Sigmoid colon (tissue), 7 donors: ENCODE measurements around the gene FOXP1. TPM values are rescaled to one million over a fixed set of nuclear protein-coding genes. Genes with fewer than 3 reads are reported as not detected.

Experiments used
- DNase-seq: peaks from one replicate; pipeline ENCODE4 v3.0.0-alpha.2; 2019
- H3K27ac ChIP-seq, 4 donors: fragments of 200-600 bp; sonication (generic); one replicate each; pipeline ENCODE4 v1.5.1; 2016 to 2019; ENCODE audit warnings: mild to moderate bottlenecking in 1 of 4
- H3K27me3 ChIP-seq, 3 donors: fragments of 200-600 bp; sonication (generic); one replicate each; pipeline ENCODE4 v1.5.1; 2019; ENCODE audit warnings: mild to moderate bottlenecking in 1 of 3
- H3K36me3 ChIP-seq, 4 donors: fragments of 200-600 bp; sonication (generic); one replicate each; pipeline ENCODE4 v1.5.1; 2016 to 2019
- H3K4me1 ChIP-seq, 4 donors: fragments of 200-600 bp; sonication (generic); one replicate each; pipeline ENCODE4 v1.5.1; 2017 to 2019
- H3K4me3 ChIP-seq, 4 donors: fragments of 200-600 bp; sonication (generic); one replicate each; pipeline ENCODE4 v1.5.1; 2017 to 2019; ENCODE audit warnings: mild to moderate bottlenecking in 2 of 4, moderate library complexity in 1 of 4
- H3K9me3 ChIP-seq, 4 donors: fragments of 200-600 bp in 3 of 4; sonication (generic) in 3 of 4; one replicate each; pipeline versions ENCODE4 v1.5.1 to v1.6.1; 2013 to 2019
- EP300 ChIP-seq, 4 donors: sonication (generic); formaldehyde crosslinking; IDR thresholded peaks; one replicate each; pipeline ENCODE4 v1.6.1; 2017; ENCODE audit warnings: antibody characterized with exemption in 4 of 4
- POLR2A ChIP-seq, 2 donors: fragments of 450-650 bp; IDR thresholded peaks; one replicate each; pipeline ENCODE4 v1.6.1; 2016; ENCODE audit warnings: antibody characterized with exemption in 2 of 2, mild to moderate bottlenecking in 2 of 2, moderate library complexity in 2 of 2
- POLR2AphosphoS5 ChIP-seq, 4 donors: sonication (generic); formaldehyde crosslinking; IDR thresholded peaks; one replicate each; pipeline ENCODE4 v1.6.1; 2017; ENCODE audit warnings: antibody characterized with exemption in 4 of 4
- WGBS, 2 donors: extraction: QIAGEN DNeasy Blood & Tissue Kit; methylation state at CpG; one replicate each; pipeline ENCODE4 v1.1.7; 2013; 5-methylcytosine and 5-hydroxymethylcytosine counted together
- intact Hi-C: fragments of 100-400 bp; cut with DNase I; formaldehyde crosslinking; loops from one replicate; pipeline ENCODE4 v1.15.1; 2023
- polyA plus RNA-seq, 3 donors: library from polyadenylated mRNA; stranded (reverse); fragments of 200-250 nt; gene quantifications; one replicate each; pipeline ENCODE4 v1.2.3, GENCODE V29; 2013
- total RNA-seq, 4 donors: library from RNA; depleted of rRNA; stranded (reverse); fragments of >200 nt; gene quantifications; one replicate each; pipeline ENCODE4 v1.1.0, GENCODE V29; 2016
- TF ChIP-seq, protein P1 (sequence below), 4 experiments: fragments of 450-650 bp in 3 of 4; fragments of 200-600 bp in 1 of 4; IDR thresholded peaks; one replicate each; pipeline ENCODE4 v1.5.1; 2016 to 2019; ENCODE audit warnings: antibody characterized with exemption in 4 of 4, mild to moderate bottlenecking in 3 of 4, moderate library complexity in 2 of 4
- donor health status: healthy with polysubstance abuse.
- donor health status: Bipolar disorder and iron deficiency.
- donor health status: healthy.

FOXP1 gene
- total and polyA plus RNA-seq, 7 donors, result 13.8 to 232 (median 139) TPM

- no peak overlapping the region for H3K4me3 ChIP-seq
- TF ChIP-seq POLR2A (IDR thresholded peaks at IDR 0.05) (no peak), POLR2AphosphoS5 (IDR thresholded peaks at IDR 0.05) (no peak), EP300 (IDR thresholded peaks at IDR 0.05) (no peak)
- TF ChIP-seq, protein P1, sequence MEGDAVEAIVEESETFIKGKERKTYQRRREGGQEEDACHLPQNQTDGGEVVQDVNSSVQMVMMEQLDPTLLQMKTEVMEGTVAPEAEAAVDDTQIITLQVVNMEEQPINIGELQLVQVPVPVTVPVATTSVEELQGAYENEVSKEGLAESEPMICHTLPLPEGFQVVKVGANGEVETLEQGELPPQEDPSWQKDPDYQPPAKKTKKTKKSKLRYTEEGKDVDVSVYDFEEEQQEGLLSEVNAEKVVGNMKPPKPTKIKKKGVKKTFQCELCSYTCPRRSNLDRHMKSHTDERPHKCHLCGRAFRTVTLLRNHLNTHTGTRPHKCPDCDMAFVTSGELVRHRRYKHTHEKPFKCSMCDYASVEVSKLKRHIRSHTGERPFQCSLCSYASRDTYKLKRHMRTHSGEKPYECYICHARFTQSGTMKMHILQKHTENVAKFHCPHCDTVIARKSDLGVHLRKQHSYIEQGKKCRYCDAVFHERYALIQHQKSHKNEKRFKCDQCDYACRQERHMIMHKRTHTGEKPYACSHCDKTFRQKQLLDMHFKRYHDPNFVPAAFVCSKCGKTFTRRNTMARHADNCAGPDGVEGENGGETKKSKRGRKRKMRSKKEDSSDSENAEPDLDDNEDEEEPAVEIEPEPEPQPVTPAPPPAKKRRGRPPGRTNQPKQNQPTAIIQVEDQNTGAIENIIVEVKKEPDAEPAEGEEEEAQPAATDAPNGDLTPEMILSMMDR (IDR thresholded peaks at IDR 0.05), result no peak
- no peaks in the 10 kb centered on the region for H3K36me3 ChIP-seq
- H3K4me1 ChIP-seq, result peaks cover 0 to 36% (median 23%) of the 10 kb centered on the region in 4 donors
- no peak overlapping the region for H3K27ac ChIP-seq
- 85 to 96% methylated on average over 4 of the region's 4 CpGs for WGBS, 2 donors
- no peaks in the 10 kb centered on the region for H3K27me3 ChIP-seq
- no peaks in the 10 kb centered on the region for H3K9me3 ChIP-seq
- intact Hi-C loops, result no loop called here
- DNase-seq, result no peak
These were observed 494.8 kb downstream of the FOXP1 start for GRCh38 chr3:71088742-71089141.

- no peak overlapping the region for H3K4me3 ChIP-seq
- WGBS, 2 donors, result 84 to 88% methylated on average over 8 of the region's 8 CpGs
- peak overlapping the region in 1 of 4 donors; percentile 5 for H3K27ac ChIP-seq
- H3K36me3 ChIP-seq, result no peaks in the 10 kb centered on the region
- no peaks in the 10 kb centered on the region for H3K27me3 ChIP-seq
- no peaks in the 10 kb centered on the region for H3K9me3 ChIP-seq
- TF ChIP-seq EP300 (IDR thresholded peaks at IDR 0.05), result no peak
- TF ChIP-seq, protein P1 (IDR thresholded peaks at IDR 0.05), result no peak
- no peak for TF ChIP-seq POLR2A (IDR thresholded peaks at IDR 0.05)
- TF ChIP-seq POLR2AphosphoS5 (IDR thresholded peaks at IDR 0.05), result no peak
- intact Hi-C loops, result no loop called here
- no peak for DNase-seq
- H3K4me1 ChIP-seq, result peaks cover 0 to 36% (median 26%) of the 10 kb centered on the region in 4 donors
These were observed 495.4 kb downstream of the FOXP1 start for GRCh38 chr3:71088019-71088708.

- DNase-seq, result no peak
- H3K27ac ChIP-seq, result peak overlapping the region in 1 of 4 donors; percentile 5
- peaks cover 0 to 36% (median 28%) of the 10 kb centered on the region in 4 donors for H3K4me1 ChIP-seq
- no peaks in the 10 kb centered on the region for H3K9me3 ChIP-seq
- intact Hi-C loops, result no loop called here
- no peaks in the 10 kb centered on the region for H3K27me3 ChIP-seq
- WGBS, 2 donors, result 62 to 82% methylated on average over 9 of the region's 9 CpGs
- TF ChIP-seq POLR2A (IDR thresholded peaks at IDR 0.05) (no peak), POLR2AphosphoS5 (IDR thresholded peaks at IDR 0.05) (no peak), EP300 (IDR thresholded peaks at IDR 0.05) (no peak)
- TF ChIP-seq, protein P1 (IDR thresholded peaks at IDR 0.05), result no peak
- no peaks in the 10 kb centered on the region for H3K36me3 ChIP-seq
- H3K4me3 ChIP-seq, result no peak overlapping the region
These were observed 496.1 kb downstream of the FOXP1 start for GRCh38 chr3:71087143-71088018.

- intact Hi-C loops, result no loop called here
- Histone ChIP-seq H3K27ac (no peak overlapping the region), H3K36me3 (no peaks in the 10 kb centered on the region), H3K4me1 (peaks cover 0 to 34% (median 30%) of the 10 kb centered on the region in 4 donors), H3K4me3 (no peak overlapping the region), H3K9me3 (no peaks in the 10 kb centered on the region), H3K27me3 (no peaks in the 10 kb centered on the region)
- TF ChIP-seq, protein P1 (IDR thresholded peaks at IDR 0.05), result no peak
- TF ChIP-seq POLR2AphosphoS5 (IDR thresholded peaks at IDR 0.05) (no peak), POLR2A (IDR thresholded peaks at IDR 0.05) (no peak), EP300 (IDR thresholded peaks at IDR 0.05) (no peak)
- DNase-seq, result no peak
- WGBS, 2 donors, result 89 to 95% methylated on average over 4 of the region's 4 CpGs
These were observed 496.8 kb downstream of the FOXP1 start for GRCh38 chr3:71086777-71087142.
